Measurements from ENCODE around the gene ACSS1. TPM values are rescaled to one million over a fixed set of nuclear protein-coding genes. Genes with fewer than 3 reads are reported as not detected.
A peak's percentile ranks its signal among the peaks of the same experiment; 100 is the strongest.

The ACSS1 gene
- total RNA-seq, 1 experiment from 2014 or later: 1.5 TPM

DNA sequence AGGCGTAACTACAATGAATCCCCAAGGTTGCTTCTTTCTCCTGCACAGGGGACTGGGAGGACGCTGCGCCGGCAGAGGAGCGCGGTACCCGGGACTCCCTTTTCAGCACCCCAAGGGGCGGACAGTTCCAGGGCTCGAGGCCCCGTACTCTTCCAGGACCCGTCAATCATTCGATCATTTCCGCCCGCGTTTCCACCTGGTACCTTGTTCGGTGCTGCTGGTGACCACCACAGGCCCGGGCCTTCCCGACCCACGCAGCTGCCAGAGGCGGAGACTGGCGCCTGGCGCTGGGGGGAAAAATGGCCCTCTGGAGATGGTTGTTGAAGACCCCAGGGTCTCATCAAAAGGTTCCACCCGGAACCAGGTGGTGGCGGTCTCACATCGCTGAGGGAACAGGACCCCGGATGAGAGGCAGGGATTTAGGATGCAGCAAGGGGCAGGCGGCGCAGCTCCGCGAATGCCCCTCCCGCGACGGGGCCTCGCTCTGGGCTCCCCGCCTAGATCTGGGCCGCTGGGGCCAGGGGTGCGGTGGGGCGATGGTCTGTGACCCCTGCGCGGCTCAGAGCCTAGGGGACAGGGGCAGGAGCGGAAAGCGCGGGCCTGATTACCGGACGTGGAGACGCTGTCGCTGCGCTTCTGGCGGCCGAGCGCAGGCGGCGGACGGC, 23.3 kb upstream of the ACSS1 start (continued):
- peak; percentile 75; the same call in 1 of the 2 replicates for TF ChIP-seq MYBL2 (CRISPR knock-in tag; IDR thresholded peaks at IDR 0.05)
- peak; percentile 94 for TF ChIP-seq ARID4B (CRISPR knock-in tag; IDR thresholded peaks at IDR 0.05; ENCODE audit: borderline replicate concordance)
- TF ChIP-seq FOXK1 (CRISPR knock-in tag; IDR thresholded peaks at IDR 0.05): peak; percentile 27; the same call in 1 of the 2 replicates
- TF ChIP-seq PREB (CRISPR knock-in tag; IDR thresholded peaks at IDR 0.05; ENCODE audit: borderline replicate concordance): no peak
- no peak for TF ChIP-seq ZNF532 (CRISPR knock-in tag; IDR thresholded peaks at IDR 0.05; ENCODE audit: borderline replicate concordance)
- TF ChIP-seq, protein P1, sequence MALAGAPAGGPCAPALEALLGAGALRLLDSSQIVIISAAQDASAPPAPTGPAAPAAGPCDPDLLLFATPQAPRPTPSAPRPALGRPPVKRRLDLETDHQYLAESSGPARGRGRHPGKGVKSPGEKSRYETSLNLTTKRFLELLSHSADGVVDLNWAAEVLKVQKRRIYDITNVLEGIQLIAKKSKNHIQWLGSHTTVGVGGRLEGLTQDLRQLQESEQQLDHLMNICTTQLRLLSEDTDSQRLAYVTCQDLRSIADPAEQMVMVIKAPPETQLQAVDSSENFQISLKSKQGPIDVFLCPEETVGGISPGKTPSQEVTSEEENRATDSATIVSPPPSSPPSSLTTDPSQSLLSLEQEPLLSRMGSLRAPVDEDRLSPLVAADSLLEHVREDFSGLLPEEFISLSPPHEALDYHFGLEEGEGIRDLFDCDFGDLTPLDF (CRISPR knock-in tag; IDR thresholded peaks at IDR 0.05): no peak

GRCh38 chr20:25079171-25079570, 21.2 kb upstream of the ACSS1 start:
- H3K27ac Mint-ChIP-seq: no peak overlapping the region
- peaks cover 22% of the 10 kb centered on the region for H3K4me1 Mint-ChIP-seq
- H3K4me3 Mint-ChIP-seq: no peak overlapping the region
- CTCF ChIA-PET: interaction anchor here (0.9 to 2.1 kb wide), 3 partner anchors 13 to 168 kb away, joined by 3 to 11 read pairs (median 3); partner anchors contain the start of gene PYGB
- DNase-seq (ENCODE audit: low spot score) (no peak), ATAC-seq (no peak)
- peaks cover 73% of the 10 kb centered on the region for H3K27me3 Mint-ChIP-seq (ENCODE audit: low read depth)
- POLR2A ChIA-PET: no interaction called here
- no peaks in the 10 kb centered on the region for H3K9me3 Mint-ChIP-seq
- no peaks in the 10 kb centered on the region for H3K36me3 Mint-ChIP-seq
- TF ChIP-seq ATF1 (CRISPR knock-in tag; IDR thresholded peaks at IDR 0.05) (no peak), ZNF671 (CRISPR knock-in tag; IDR thresholded peaks at IDR 0.05) (no peak), ZNF416 (CRISPR knock-in tag; IDR thresholded peaks at IDR 0.05) (no peak), ELF4 (CRISPR knock-in tag; IDR thresholded peaks at IDR 0.05; ENCODE audit: low read depth) (no peak), SOX15 (CRISPR knock-in tag; IDR thresholded peaks at IDR 0.05) (no peak), TEAD4 (CRISPR knock-in tag; IDR thresholded peaks at IDR 0.05) (no peak), FOXJ3 (CRISPR knock-in tag; IDR thresholded peaks at IDR 0.05; ENCODE audit: borderline replicate concordance) (no peak), GTF2I (CRISPR knock-in tag; conservative IDR thresholded peaks at IDR 0.05) (no peak), ZNF425 (CRISPR knock-in tag; conservative IDR thresholded peaks at IDR 0.05) (no peak), MAX (CRISPR knock-in tag; IDR thresholded peaks at IDR 0.05) (no peak), ZNF423 (CRISPR knock-in tag; IDR thresholded peaks at IDR 0.05) (no peak), NR1H2 (CRISPR knock-in tag; IDR thresholded peaks at IDR 0.05) (no peak)
- TF ChIP-seq, protein P2, sequence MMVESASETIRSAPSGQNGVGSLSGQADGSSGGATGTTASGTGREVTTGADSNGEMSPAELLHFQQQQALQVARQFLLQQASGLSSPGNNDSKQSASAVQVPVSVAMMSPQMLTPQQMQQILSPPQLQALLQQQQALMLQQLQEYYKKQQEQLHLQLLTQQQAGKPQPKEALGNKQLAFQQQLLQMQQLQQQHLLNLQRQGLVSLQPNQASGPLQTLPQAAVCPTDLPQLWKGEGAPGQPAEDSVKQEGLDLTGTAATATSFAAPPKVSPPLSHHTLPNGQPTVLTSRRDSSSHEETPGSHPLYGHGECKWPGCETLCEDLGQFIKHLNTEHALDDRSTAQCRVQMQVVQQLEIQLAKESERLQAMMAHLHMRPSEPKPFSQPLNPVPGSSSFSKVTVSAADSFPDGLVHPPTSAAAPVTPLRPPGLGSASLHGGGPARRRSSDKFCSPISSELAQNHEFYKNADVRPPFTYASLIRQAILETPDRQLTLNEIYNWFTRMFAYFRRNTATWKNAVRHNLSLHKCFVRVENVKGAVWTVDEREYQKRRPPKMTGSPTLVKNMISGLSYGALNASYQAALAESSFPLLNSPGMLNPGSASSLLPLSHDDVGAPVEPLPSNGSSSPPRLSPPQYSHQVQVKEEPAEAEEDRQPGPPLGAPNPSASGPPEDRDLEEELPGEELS (CRISPR knock-in tag; IDR thresholded peaks at IDR 0.05): no peak
- TF ChIP-seq, protein P3, sequence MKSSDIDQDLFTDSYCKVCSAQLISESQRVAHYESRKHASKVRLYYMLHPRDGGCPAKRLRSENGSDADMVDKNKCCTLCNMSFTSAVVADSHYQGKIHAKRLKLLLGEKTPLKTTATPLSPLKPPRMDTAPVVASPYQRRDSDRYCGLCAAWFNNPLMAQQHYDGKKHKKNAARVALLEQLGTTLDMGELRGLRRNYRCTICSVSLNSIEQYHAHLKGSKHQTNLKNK (CRISPR knock-in tag; IDR thresholded peaks at IDR 0.05): no peak

All from WTC11 (cell line).